Parathyroid adenoma (tissue), 2 donors: ENCODE data around the gene RNPEP.

ENCODE experiments used
- H2AFZ ChIP-seq: fragments of 300-600 bp; sonication (generic); one replicate; pipeline ENCODE4 v1.7.0; 2017; ENCODE audit warnings: antibody characterized with exemption, mild to moderate bottlenecking
- H3K27ac ChIP-seq: fragments of 300-600 bp; sonication (generic); one replicate; pipeline ENCODE4 v1.7.0; 2017
- H3K27me3 ChIP-seq: fragments of 300-600 bp; sonication (generic); one replicate; pipeline ENCODE4 v1.7.0; 2017; ENCODE audit warnings: low read length; ENCODE audit not compliant: control insufficient read depth, insufficient read depth
- H3K36me3 ChIP-seq: fragments of 300-600 bp; sonication (generic); one replicate; pipeline ENCODE4 v1.7.0; 2017; ENCODE audit warnings: low read length; ENCODE audit not compliant: control insufficient read depth, insufficient read depth
- H3K4me1 ChIP-seq: fragments of 300-600 bp; sonication (generic); one replicate; pipeline ENCODE4 v1.7.0; 2017; ENCODE audit warnings: control low read depth
- H3K4me2 ChIP-seq: fragments of 300-600 bp; sonication (generic); one replicate; pipeline ENCODE4 v1.7.0; 2017; ENCODE audit warnings: low read length
- H3K4me3 ChIP-seq: fragments of 300-600 bp; sonication (generic); one replicate; pipeline ENCODE4 v1.7.0; 2017; ENCODE audit warnings: low read depth, low read length
- H3K79me2 ChIP-seq: fragments of 300-600 bp; sonication (generic); one replicate; pipeline ENCODE4 v1.7.0; 2017; ENCODE audit warnings: control low read depth
- H3K9ac ChIP-seq: fragments of 300-600 bp; sonication (generic); one replicate; pipeline ENCODE4 v1.7.0; 2017; ENCODE audit warnings: mild to moderate bottlenecking
- H3K9me3 ChIP-seq: fragments of 300-600 bp; sonication (generic); one replicate; pipeline ENCODE4 v1.7.0; 2017; ENCODE audit warnings: low read length; ENCODE audit not compliant: control insufficient read depth
- TF ChIP-seq, protein P1 (sequence below): fragments of 300-600 bp; sonication (generic); IDR thresholded peaks from one replicate; pipeline ENCODE4 v1.7.0; 2017; ENCODE audit warnings: antibody characterized with exemption, mild to moderate bottlenecking
- donor health status: primary hyperparathyroidism.

RNPEP gene

GRCh38 chr1:202011994-202012393 lies 29.5 kb downstream of the RNPEP start:
- Histone ChIP-seq H3K36me3 (no peaks in the 10 kb centered on the region), H3K9me3 (no peaks in the 10 kb centered on the region), H3K4me3 (peak overlapping the region; percentile 63), H3K4me2 (peak overlapping the region; percentile 45), H2AFZ (no peak overlapping the region), H3K79me2 (peaks cover 2% of the 10 kb centered on the region), H3K9ac (no peak overlapping the region), H3K27me3 (no peaks in the 10 kb centered on the region), H3K27ac (no peak overlapping the region), H3K4me1 (peaks cover 37% of the 10 kb centered on the region)
- TF ChIP-seq, protein P1, sequence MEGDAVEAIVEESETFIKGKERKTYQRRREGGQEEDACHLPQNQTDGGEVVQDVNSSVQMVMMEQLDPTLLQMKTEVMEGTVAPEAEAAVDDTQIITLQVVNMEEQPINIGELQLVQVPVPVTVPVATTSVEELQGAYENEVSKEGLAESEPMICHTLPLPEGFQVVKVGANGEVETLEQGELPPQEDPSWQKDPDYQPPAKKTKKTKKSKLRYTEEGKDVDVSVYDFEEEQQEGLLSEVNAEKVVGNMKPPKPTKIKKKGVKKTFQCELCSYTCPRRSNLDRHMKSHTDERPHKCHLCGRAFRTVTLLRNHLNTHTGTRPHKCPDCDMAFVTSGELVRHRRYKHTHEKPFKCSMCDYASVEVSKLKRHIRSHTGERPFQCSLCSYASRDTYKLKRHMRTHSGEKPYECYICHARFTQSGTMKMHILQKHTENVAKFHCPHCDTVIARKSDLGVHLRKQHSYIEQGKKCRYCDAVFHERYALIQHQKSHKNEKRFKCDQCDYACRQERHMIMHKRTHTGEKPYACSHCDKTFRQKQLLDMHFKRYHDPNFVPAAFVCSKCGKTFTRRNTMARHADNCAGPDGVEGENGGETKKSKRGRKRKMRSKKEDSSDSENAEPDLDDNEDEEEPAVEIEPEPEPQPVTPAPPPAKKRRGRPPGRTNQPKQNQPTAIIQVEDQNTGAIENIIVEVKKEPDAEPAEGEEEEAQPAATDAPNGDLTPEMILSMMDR = no peak

DNA sequence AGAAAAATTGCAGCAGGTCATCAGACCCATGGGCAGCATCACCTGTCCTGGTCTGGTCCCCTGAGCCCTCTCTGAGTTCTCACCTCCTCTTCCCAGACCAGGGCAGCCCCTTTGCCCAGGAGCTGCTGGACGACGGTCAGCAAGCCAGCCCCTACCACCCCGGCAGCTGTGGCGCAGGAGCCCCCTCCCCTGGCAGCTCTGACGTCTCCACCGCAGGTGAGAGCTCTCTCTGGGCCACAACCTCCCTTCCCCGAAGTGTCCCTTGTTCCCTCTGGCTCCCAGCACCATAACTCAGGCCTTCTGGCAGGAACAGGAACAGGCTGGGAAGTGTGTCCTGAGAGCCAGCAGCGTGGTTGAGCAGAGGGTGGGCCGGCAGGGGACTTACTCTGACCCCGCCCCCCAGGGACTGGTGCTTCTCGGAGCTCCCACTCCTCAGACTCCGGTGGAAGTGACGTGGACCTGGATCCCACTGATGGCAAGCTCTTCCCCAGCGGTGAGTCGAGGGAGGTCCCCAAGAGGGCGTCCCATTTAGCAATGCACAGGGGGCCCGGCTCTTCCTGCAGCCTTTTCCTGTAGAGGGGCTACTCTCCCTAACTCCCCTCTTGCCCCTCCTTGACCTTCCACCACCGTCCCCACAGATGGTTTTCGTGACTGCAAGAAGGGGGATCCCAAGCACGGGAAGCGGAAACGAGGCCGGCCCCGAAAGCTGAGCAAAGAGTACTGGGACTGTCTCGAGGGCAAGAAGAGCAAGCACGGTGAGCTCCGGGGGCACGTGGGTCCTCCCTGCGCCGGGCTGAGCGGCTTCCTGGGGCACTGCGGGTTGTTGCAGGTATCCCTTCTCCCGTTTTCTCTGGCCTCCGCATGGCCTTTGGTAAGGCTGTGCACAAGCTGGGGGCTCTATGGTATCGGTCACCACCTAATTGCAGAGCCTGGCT lies 30.4 kb downstream of the RNPEP start:
- H3K4me2 ChIP-seq = no peak overlapping the region
- TF ChIP-seq, protein P1 = no peak
- peaks cover 37% of the 10 kb centered on the region for H3K4me1 ChIP-seq
- H3K4me3 ChIP-seq = no peak overlapping the region
- no peak overlapping the region for H3K9ac ChIP-seq
- H3K36me3 ChIP-seq = no peaks in the 10 kb centered on the region
- H3K27ac ChIP-seq = no peak overlapping the region
- no peaks in the 10 kb centered on the region for H3K9me3 ChIP-seq
- H3K79me2 ChIP-seq = peaks cover 2% of the 10 kb centered on the region
- H2AFZ ChIP-seq = no peak overlapping the region
- H3K27me3 ChIP-seq = no peaks in the 10 kb centered on the region

- TF ChIP-seq, protein P1 = no peak
- H3K4me2 ChIP-seq = no peak overlapping the region
- no peak overlapping the region for H3K4me3 ChIP-seq
- H3K79me2 ChIP-seq = peaks cover 2% of the 10 kb centered on the region
- H3K9ac ChIP-seq = no peak overlapping the region
- H3K36me3 ChIP-seq = no peaks in the 10 kb centered on the region
- H3K27me3 ChIP-seq = no peaks in the 10 kb centered on the region
- peaks cover 43% of the 10 kb centered on the region for H3K4me1 ChIP-seq
- H3K27ac ChIP-seq = no peak overlapping the region
- H2AFZ ChIP-seq = no peak overlapping the region
- no peaks in the 10 kb centered on the region for H3K9me3 ChIP-seq
Measured at GRCh38 chr1:202013603-202014002, 31.2 kb downstream of the RNPEP start.

GRCh38 chr1:202014060-202014459 lies 31.6 kb downstream of the RNPEP start:
- TF ChIP-seq, protein P1 = no peak
- Histone ChIP-seq H3K4me2 (no peak overlapping the region), H3K27me3 (no peaks in the 10 kb centered on the region), H3K79me2 (peaks cover 2% of the 10 kb centered on the region), H2AFZ (no peak overlapping the region), H3K27ac (no peak overlapping the region), H3K4me1 (peaks cover 43% of the 10 kb centered on the region), H3K36me3 (no peaks in the 10 kb centered on the region), H3K9ac (no peak overlapping the region), H3K4me3 (no peak overlapping the region), H3K9me3 (no peaks in the 10 kb centered on the region)
